Cerebellar nuclear complex (tissue), 1 donor: Measurements from ENCODE around the gene ADARB2.
"Not testable (repeated sequence)": the region's sequence is repeated elsewhere in the genome, so short reads cannot be mapped to it uniquely, and the experiment has no call there.

Experiments used
- DNase-seq, 2 experiments: peaks; one replicate each; lab custom pipeline; 2025; lab: John Stamatoyannopoulos, UW

ADARB2 gene

GRCh38 chr10:1548146-1548545 is 189.2 kb downstream of the ADARB2 start:
- no peak for DNase-seq

GRCh38 chr10:1546431-1547110 is 190.8 kb downstream of the ADARB2 start:
- DNase-seq: no peak

DNA sequence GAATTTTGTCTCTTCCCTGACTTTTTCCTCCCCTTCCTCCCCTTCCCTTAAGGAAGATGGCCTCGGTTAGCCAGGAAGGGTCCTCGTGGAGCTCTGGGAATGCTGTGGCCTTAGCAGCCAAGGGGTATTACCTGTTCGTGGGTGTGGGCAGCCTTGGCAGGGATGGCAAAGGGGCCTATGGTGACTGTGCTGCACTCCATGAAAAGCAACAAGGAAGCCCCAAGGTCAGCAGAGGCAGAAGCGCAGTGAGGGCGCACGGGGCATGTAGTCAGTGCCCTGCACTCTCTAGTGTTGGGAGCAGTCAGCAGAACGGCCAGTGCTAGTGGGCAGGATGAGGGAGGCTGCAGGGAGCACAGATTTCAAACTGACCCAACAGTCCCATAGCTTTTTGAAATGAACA is 191.8 kb downstream of the ADARB2 start:
- DNase-seq: no peak

DNA sequence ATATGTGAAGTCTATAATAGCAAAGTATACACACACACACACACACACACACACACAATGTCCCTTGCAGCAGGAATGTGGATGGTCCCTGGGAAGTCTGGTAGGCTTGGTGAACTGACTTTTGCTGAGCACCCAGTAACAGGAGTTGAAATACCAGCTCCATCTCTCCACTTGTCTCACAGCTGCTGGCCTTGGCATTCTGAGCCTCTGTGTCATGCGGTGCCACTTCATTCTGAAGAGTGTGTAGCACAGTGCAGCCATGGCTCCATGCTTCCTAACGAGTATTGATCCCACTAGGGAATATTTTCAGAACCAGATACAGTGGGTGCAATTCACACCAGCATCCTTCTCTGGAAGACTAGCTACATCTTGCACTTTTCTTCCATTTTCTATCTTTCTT is 192.4 kb downstream of the ADARB2 start:
- no peak for DNase-seq

DNA sequence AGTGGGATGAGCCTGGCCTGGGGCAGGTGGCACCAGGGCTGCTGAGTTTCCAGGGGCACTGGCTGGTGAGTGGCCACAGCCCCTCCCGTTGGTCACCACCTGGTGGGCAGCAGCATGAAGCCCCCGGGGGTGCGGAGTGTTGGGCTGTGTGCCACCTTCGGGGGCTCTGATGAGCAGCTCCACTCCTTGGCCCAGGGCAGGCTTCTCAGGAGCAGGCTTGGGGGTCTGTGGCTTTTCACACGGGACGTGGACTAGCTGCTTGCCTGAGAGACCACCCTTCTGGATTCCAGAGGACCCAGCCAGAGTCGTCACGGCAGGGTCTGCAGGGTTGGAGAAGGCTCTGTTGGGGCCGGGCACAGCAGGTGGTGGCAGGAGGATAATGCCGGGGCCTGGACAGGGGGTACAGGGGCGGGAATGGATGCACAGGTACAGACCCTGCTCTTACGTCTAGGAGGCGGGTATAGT is 193.1 kb downstream of the ADARB2 start:
- DNase-seq: no peak

GRCh38 chr10:1543596-1543995 is 193.7 kb downstream of the ADARB2 start:
- DNase-seq: no peak

- no peak for DNase-seq
Measured at GRCh38 chr10:1542941-1543340, 194.4 kb downstream of the ADARB2 start.

DNA sequence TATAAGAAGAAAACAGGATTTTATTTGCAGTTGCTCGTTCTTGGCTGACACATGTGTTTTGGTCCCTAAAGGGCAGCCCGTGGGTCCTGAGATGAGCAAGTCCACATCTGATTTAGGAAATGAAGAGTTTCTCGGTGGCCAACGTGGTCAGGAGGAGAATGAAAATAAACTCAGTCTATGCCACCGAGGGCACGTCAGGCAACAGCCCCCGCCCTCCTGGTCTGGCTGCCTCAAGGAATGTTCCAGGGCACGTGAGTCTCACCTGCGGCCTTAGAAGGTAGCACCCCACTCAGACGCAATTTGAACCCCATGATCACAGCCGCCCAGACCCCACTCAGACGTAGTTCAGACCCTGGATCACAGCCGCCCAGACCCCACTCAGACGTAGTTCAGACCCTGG is 197.2 kb downstream of the ADARB2 start:
- no peak for DNase-seq

DNA sequence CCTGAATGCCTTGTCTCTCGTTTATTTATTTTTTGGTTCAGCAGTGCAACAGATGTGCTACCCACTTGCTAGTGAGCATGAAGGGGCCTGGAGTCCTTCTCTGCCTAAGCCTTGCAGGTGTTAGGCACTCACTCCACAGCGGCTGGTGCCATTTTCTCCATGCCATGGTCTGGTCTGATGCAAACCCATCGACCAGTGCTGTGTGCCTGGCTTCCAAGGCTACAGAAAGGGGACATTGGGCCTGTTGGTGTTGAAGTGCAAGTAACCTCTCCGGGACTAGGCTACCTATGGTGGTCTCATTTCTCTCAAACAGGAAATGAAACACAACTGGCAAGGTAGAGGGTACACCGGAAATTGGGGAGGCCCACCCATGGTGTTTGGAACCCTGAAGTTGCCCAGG is 198.1 kb downstream of the ADARB2 start:
- no peak for DNase-seq

DNA sequence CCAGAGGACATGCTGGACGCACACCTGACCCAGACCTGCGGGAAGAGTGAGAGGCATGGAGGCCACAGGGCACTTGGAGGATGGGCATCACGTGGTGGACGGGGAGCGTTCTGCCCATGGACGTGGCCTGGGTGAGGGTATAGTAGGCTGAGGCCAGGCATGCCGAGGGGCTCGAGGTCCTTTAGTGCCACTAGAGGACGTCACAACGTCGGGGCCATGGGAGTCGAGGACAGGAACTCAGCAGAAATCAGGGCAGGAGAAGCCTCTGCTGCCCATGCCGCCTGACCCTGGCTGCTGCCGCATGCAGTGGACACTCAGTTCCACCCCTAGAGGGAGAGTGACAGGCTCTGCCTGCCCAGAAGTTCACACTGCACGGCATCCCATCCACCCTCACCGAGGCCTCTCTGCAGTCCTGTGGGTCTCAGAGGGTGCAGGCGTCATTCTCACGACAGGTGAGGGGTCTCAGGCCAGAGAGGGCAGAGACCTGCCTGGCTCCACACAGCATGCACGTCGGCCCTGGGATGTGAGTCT is 198.7 kb downstream of the ADARB2 start:
- no peak for DNase-seq

DNA sequence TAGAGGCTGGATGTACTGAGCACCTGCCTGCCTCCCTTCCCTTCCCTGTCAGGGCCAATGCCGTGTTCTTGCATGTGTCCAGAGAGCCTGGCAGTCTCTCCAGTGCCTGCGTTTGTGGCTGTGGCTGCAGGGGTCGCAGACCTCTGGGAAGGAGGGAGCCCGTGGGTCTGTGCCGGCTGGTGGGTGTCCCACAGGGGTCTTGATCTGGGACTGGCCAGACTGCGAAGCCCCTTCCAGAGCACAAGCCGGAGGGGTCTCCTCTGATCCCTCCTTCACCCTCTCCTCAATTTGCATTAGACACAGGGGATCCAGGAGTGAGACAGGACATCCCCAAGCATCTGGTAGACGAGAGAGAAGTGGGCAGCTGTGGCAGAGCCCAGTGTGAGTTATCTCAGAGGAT is 199.2 kb downstream of the ADARB2 start:
- DNase-seq: no peak

DNA sequence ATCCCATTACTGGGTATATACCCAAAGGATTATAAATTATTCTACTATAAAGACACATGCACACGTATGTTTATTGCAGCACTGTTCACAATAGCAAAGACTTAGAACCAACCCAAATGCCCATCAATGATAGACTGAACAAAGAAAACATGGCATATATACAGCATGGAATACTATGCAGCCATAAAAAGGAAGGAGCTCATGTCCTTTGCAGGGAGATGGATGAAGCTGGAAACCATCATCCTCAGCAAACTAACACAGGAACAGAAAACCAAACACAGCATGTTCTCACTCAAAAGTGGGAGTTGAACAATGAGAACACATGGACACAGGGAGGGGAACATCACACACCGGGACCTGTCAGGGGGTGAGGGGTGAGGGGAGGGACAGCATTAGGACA is 199.9 kb downstream of the ADARB2 start:
- not testable (repeated sequence) for DNase-seq

GRCh38 chr10:1536341-1536740 is 201.0 kb downstream of the ADARB2 start:
- no peak for DNase-seq

GRCh38 chr10:1535301-1535965 is 201.9 kb downstream of the ADARB2 start:
- no peak for DNase-seq

GRCh38 chr10:1534820-1535219 is 202.5 kb downstream of the ADARB2 start:
- no peak for DNase-seq

DNA sequence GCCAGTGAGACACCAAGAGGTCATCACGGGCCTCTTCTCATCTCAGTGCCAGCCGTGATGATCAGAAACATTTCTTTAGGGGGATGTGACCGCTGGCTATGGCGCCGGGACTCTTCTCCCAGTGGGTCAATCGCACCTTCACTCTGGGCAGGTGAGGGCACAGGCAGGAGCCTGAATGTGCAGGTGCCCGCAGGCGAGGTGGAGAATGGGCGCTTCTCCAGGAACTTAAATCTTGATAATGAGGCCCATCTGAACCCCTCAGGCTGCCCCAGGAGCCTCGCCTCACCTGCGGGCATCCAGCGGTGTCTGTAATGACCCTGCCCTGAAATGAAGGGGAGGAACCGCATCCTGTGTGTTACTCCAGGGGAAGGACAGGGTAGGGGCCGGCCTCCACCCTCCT is 204.7 kb downstream of the ADARB2 start:
- no peak for DNase-seq

DNA sequence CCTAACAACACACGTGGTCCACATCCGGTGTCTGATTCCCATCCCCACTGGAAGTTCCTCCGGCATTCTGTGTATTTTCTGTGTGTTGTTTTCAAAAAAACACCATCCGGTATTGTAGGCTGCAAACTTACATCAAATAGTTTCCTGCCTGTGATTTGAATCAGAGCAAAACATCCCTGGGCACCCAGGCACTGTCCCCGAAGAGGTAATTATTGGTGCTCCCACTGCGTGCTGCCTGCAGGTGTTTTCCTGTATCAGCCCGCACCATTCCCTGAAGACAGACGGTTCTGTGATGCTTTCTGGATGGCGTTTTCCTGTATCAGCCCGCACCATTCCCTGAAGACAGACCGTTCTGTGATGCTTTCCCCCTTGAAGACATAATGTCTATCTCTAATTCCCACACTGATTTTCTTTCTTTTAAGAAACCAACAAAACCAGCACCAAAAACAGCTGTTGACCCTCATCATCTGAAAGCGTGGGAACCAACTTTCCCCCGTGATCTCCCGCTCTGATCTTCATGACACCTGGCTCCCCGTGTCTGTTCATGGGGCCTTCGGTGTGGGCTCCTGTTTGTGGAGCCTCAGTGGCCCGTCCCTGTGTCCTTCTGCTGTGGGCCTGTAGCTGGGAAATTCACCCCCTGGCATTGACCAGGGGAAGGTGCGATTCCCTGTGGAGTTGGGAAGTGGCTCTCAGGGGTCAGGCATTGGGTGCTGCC is 205.3 kb downstream of the ADARB2 start:
- DNase-seq: no peak

GRCh38 chr10:1530871-1531517 is 206.3 kb downstream of the ADARB2 start:
- no peak for DNase-seq

- DNase-seq: no peak
Measured at GRCh38 chr10:1529806-1530413, 207.4 kb downstream of the ADARB2 start.

DNA sequence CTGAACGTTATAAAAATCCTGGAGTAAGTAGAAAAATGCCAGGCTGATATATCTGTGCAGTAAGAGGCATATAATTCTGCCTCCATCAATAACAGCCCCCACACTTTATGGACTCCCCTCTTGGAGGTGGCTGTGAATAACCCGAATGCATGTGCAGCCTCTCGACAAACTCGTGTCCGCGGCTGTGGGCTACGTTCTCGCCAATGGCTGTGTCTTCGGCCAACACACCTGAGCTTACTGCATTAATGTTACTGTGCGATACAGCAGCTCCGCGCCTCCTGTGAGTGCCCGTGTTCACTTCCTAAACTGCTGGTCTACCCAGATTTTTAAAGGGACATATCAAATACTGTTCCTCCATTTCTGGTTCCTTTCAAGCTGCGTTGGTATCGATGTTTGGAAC is 209.4 kb downstream of the ADARB2 start:
- no peak for DNase-seq

DNA sequence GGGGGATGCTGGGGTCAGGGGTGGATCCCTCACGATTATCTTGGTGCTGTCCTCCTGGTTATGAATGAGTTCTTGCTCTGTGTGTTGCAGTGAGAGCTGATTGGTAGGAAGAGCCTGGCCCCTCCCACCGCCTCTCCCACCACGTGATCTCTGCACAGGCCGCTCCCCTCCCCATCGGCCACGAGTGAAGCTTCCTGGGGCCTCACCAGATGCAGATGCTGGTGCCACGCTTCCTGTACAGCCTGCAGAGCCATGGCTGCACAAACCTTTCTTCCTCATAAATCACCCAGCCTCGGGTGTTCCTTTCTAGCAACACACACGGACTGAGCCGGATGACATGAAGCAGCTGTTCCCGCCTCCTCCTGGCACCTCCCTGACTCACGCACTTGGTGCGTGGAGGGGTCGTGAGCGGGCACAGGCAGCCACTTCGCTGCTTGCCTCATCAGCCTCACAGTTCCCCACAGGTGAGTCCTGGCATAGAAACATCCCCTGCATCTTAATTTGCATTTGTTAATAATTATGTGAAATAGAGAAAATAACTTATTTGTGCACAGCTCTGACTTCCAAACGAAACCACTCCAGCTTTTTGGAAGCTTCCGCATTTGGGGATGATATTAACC is 210.8 kb downstream of the ADARB2 start:
- no peak for DNase-seq
